Spleen (tissue), 11 donors: ENCODE data around the gene UCK1. TPM values are rescaled to one million over a fixed set of nuclear protein-coding genes. Genes with fewer than 3 reads are reported as not detected.
A peak's percentile ranks its signal among the peaks of the same experiment; 100 is the strongest.

Source experiments
- DNase-seq: peaks from one replicate; pipeline ENCODE4 v3.0.0-alpha.2; 2020
- H3K27ac ChIP-seq, 8 donors: fragments of 200-600 bp; sonication (generic) in 7 of 8; 1 replicate in 4 of 8; 2 replicates in 4 of 8; pipeline versions ENCODE4 v1.5.0 to v1.8.0; 2016 to 2021; ENCODE audit warnings: inconsistent platforms in 4 of 8, mild to moderate bottlenecking in 4 of 8, moderate library complexity in 1 of 8
- H3K27me3 ChIP-seq, 7 donors: fragments of 200-600 bp; sonication (generic) in 6 of 7; replicated peaks in 1 of 7; 1 replicate in 4 of 7; 2 replicates in 3 of 7; pipeline versions ENCODE4 v1.5.0 to v1.8.0; 2016 to 2021; ENCODE audit warnings: inconsistent platforms in 3 of 7, mild to moderate bottlenecking in 1 of 7
- H3K36me3 ChIP-seq, 6 donors: fragments of 200-600 bp; sonication (generic) in 5 of 6; 1 replicate in 4 of 6; 2 replicates in 2 of 6; pipeline versions ENCODE4 v1.5.0 to v1.8.0; 2016 to 2021; ENCODE audit warnings: inconsistent platforms in 2 of 6
- H3K4me1 ChIP-seq, 6 donors: fragments of 200-600 bp; sonication (generic) in 5 of 6; 1 replicate in 3 of 6; 2 replicates in 3 of 6; pipeline versions ENCODE4 v1.5.0 to v1.8.0; 2016 to 2021; ENCODE audit warnings: inconsistent platforms in 3 of 6
- H3K4me3 ChIP-seq, 8 donors: fragments of 200-600 bp; sonication (generic) in 7 of 8; 1 replicate in 4 of 8; 2 replicates in 4 of 8; pipeline versions ENCODE4 v1.5.0 to v1.8.0; 2016 to 2021; ENCODE audit warnings: inconsistent platforms in 4 of 8, mild to moderate bottlenecking in 4 of 8, moderate library complexity in 2 of 8
- H3K9me3 ChIP-seq, 8 donors: fragments of 200-600 bp; sonication (generic) in 7 of 8; 1 replicate in 4 of 8; 2 replicates in 4 of 8; pipeline versions ENCODE4 v1.5.0 to v1.8.0; 2016 to 2021; ENCODE audit warnings: inconsistent platforms in 4 of 8
- CTCF ChIP-seq, 11 experiments: fragments of 200-600 bp in 7 of 11; fragments of 450-650 bp in 4 of 11; sonication (generic) in 4 of 11; IDR thresholded peaks in 8 of 11; conservative IDR thresholded peaks in 3 of 11; 1 replicate in 7 of 11; 2 replicates in 4 of 11; pipeline versions ENCODE4 v1.4.0 to v1.8.0; 2016 to 2021; ENCODE audit warnings: antibody characterized with exemption in 11 of 11, inconsistent platforms in 4 of 11, mild to moderate bottlenecking in 1 of 11
- POLR2A ChIP-seq, 3 donors: fragments of 450-650 bp; IDR thresholded peaks; one replicate each; pipeline ENCODE4 v1.5.1; 2017; ENCODE audit warnings: antibody characterized with exemption in 3 of 3, mild to moderate bottlenecking in 1 of 3
- POLR2AphosphoS5 ChIP-seq, 3 donors: sonication (generic); formaldehyde crosslinking; IDR thresholded peaks; one replicate each; pipeline ENCODE4 v1.5.1; 2017; ENCODE audit warnings: antibody characterized with exemption in 3 of 3
- WGBS, 5 donors: extraction: QIAGEN DNeasy Blood & Tissue Kit in 3 of 5; methylation state at CpG; one replicate each; pipeline versions ENCODE4 v1.1.5 to v1.1.7; 2013 to 2018; 5-methylcytosine and 5-hydroxymethylcytosine counted together
- intact Hi-C: fragments of 100-400 bp; cut with DNase I; formaldehyde crosslinking; loops from one replicate; pipeline ENCODE4 v1.15.0; 2023; ENCODE audit warnings: low total_unique reads
- polyA plus RNA-seq, 3 donors: library from polyadenylated mRNA; stranded (reverse); fragments of 200-250 nt; gene quantifications; one replicate each; pipeline ENCODE4 v1.2.1, GENCODE V29; 2013
- total RNA-seq, 7 donors: library from RNA; depleted of rRNA in 3 of 7; stranded (reverse); fragments of >200 nt in 3 of 7; fragmentation: NEBNext Ultra II Directional in 4 of 7; extraction: Animal tissue kit (Norgen Biotek cat#: 25700) in 4 of 7; gene quantifications; one replicate each; pipeline versions ENCODE4 v1.1.0 to v1.2.1, GENCODE V29; 2016 to 2021
- donor health status: healthy with polysubstance abuse.
- donor health status: DM: no; HTN: no; CAD: no; lungs with moderate emphysema.
- donor health status: DM: no; HTN: no; CAD: no.
- donor health status: Bipolar disorder and iron deficiency.
- donor health status: healthy.
- donor health status: DM: no; HTN: no; CAD: no.
- donor health status: DM: yes; HTN: yes; CAD: no.

Gene UCK1
- total and polyA plus RNA-seq, 10 donors, result 20.3 to 32.9 (median 23.8) TPM

GRCh38 chr9:131475956-131476776, 54.9 kb downstream of the UCK1 start:
- WGBS, 5 donors, result 91 to 94% (median 92%) methylated on average over 27 to 40 of the region's 40 CpGs
- Histone ChIP-seq H3K4me3 (no peak overlapping the region), H3K9me3 (peaks cover 0 to 3% (median 0%) of the 10 kb centered on the region in 8 donors), H3K4me1 (no peaks in the 10 kb centered on the region), H3K36me3 (peaks cover 2 to 100% (median 96%) of the 10 kb centered on the region in 6 donors), H3K27me3 (no peaks in the 10 kb centered on the region), H3K27ac (no peak overlapping the region)
- peak; percentile 69 for DNase-seq
- intact Hi-C loops, result no loop called here
- TF ChIP-seq CTCF (IDR thresholded peaks at IDR 0.05 in 8 of 11, conservative IDR thresholded peaks at IDR 0.05 in 3 of 11), result peak in 7 of 11 experiments; percentile 18 to 56 (median 38)
- no peak for TF ChIP-seq POLR2A (IDR thresholded peaks at IDR 0.05)
- peak in 1 of 3 donors; percentile 33 for TF ChIP-seq POLR2AphosphoS5 (IDR thresholded peaks at IDR 0.05)

- peaks cover 2 to 100% (median 99%) of the 10 kb centered on the region in 6 donors for H3K36me3 ChIP-seq
- DNase-seq, result peak; percentile 44
- H3K27ac ChIP-seq, result no peak overlapping the region
- TF ChIP-seq POLR2AphosphoS5 (IDR thresholded peaks at IDR 0.05) (peak in 1 of 3 donors; percentile 39), POLR2A (IDR thresholded peaks at IDR 0.05) (no peak), CTCF (IDR thresholded peaks at IDR 0.05 in 8 of 11, conservative IDR thresholded peaks at IDR 0.05 in 3 of 11) (no peak)
- peaks cover 0 to 3% (median 0%) of the 10 kb centered on the region in 8 donors for H3K9me3 ChIP-seq
- intact Hi-C loops, result no loop called here
- 91 to 94% (median 91%) methylated on average over 29 to 46 of the region's 46 CpGs for WGBS, 5 donors
- no peaks in the 10 kb centered on the region for H3K27me3 ChIP-seq
- no peaks in the 10 kb centered on the region for H3K4me1 ChIP-seq
- no peak overlapping the region for H3K4me3 ChIP-seq
Observed at GRCh38 chr9:131475111-131475955, 55.7 kb downstream of the UCK1 start.

- DNase-seq, result peak; percentile 64
- Histone ChIP-seq H3K27ac (no peak overlapping the region), H3K9me3 (peaks cover 0 to 3% (median 0%) of the 10 kb centered on the region in 8 donors), H3K4me1 (no peaks in the 10 kb centered on the region), H3K27me3 (no peaks in the 10 kb centered on the region), H3K36me3 (peaks cover 2 to 100% (median 99%) of the 10 kb centered on the region in 6 donors), H3K4me3 (no peak overlapping the region)
- intact Hi-C loops, result no loop called here
- WGBS, 5 donors, result 89 to 98% (median 92%) methylated on average over 16 of the region's 16 CpGs
- peak in 1 of 3 donors; percentile 6 for TF ChIP-seq POLR2AphosphoS5 (IDR thresholded peaks at IDR 0.05)
- TF ChIP-seq CTCF (IDR thresholded peaks at IDR 0.05 in 8 of 11, conservative IDR thresholded peaks at IDR 0.05 in 3 of 11), result no peak
Observed at GRCh38 chr9:131474711-131475110, 56.4 kb downstream of the UCK1 start.
